Memory B cell (primary cell): Measurements from ENCODE around the gene RPS6KA3.

Experiments used
- ATAC-seq: fragments of 150-1000 bp; cut with Tn5 transposase; 2 replicates; pipeline ENCODE4 v1.10.0; 2021; ENCODE audit warnings: low read depth, mild to moderate bottlenecking, moderate library complexity
- DNase-seq, 2 donors: peaks; one replicate each; pipeline ENCODE4 v3.0.0; 2022; ENCODE audit warnings: low spot score in 2 of 2
- H3K27ac Mint-ChIP-seq: one replicate; pipeline ENCODE4 v1.8.0; 2022; ENCODE audit warnings: mild to moderate bottlenecking, moderate library complexity, mixed read lengths
- H3K27me3 Mint-ChIP-seq: one replicate; pipeline ENCODE4 v1.8.0; 2022; ENCODE audit warnings: mixed read lengths
- H3K36me3 Mint-ChIP-seq: one replicate; pipeline ENCODE4 v1.8.0; 2022; ENCODE audit warnings: mild to moderate bottlenecking, mixed read lengths
- H3K4me1 Mint-ChIP-seq: one replicate; pipeline ENCODE4 v1.8.0; 2022; ENCODE audit warnings: mixed read lengths
- H3K4me3 Mint-ChIP-seq: one replicate; pipeline ENCODE4 v1.8.0; 2022; ENCODE audit warnings: mild to moderate bottlenecking, moderate library complexity, mixed read lengths
- H3K9me3 Mint-ChIP-seq: one replicate; pipeline ENCODE4 v1.8.0; 2022; ENCODE audit warnings: mixed read lengths

Gene RPS6KA3

GRCh38 chrX:20221902-20222301 lies 44.8 kb downstream of the RPS6KA3 start:
- Mint-ChIP-seq H3K27ac (no peak overlapping the region), H3K36me3 (peaks cover 5% of the 10 kb centered on the region)
- no peak for ATAC-seq

GRCh38 chrX:20218836-20219505 lies 47.7 kb downstream of the RPS6KA3 start:
- ATAC-seq (no peak), DNase-seq (no peak)
- no peak overlapping the region for H3K4me3 Mint-ChIP-seq
- H3K27me3 Mint-ChIP-seq: no peaks in the 10 kb centered on the region
- H3K9me3 Mint-ChIP-seq: no peaks in the 10 kb centered on the region
- H3K4me1 Mint-ChIP-seq: peaks cover 5% of the 10 kb centered on the region
- H3K36me3 Mint-ChIP-seq: peaks cover 9% of the 10 kb centered on the region
- no peak overlapping the region for H3K27ac Mint-ChIP-seq

More at GRCh38 chrX:20221902-20222301, 44.8 kb downstream of the RPS6KA3 start:
- H3K9me3 Mint-ChIP-seq: no peaks in the 10 kb centered on the region
- DNase-seq: no peak
- peaks cover 9% of the 10 kb centered on the region for H3K4me1 Mint-ChIP-seq
- H3K27me3 Mint-ChIP-seq: no peaks in the 10 kb centered on the region
- H3K4me3 Mint-ChIP-seq: no peak overlapping the region

GRCh38 chrX:20217906-20218305 lies 48.8 kb downstream of the RPS6KA3 start:
- DNase-seq (no peak), ATAC-seq (no peak)
- H3K27me3 Mint-ChIP-seq: no peaks in the 10 kb centered on the region
- no peaks in the 10 kb centered on the region for H3K9me3 Mint-ChIP-seq
- H3K4me1 Mint-ChIP-seq: peaks cover 2% of the 10 kb centered on the region
- no peak overlapping the region for H3K4me3 Mint-ChIP-seq
- no peak overlapping the region for H3K27ac Mint-ChIP-seq
- peaks cover 8% of the 10 kb centered on the region for H3K36me3 Mint-ChIP-seq

GRCh38 chrX:20217271-20217670 lies 49.4 kb downstream of the RPS6KA3 start:
- peaks cover 2% of the 10 kb centered on the region for H3K4me1 Mint-ChIP-seq
- no peaks in the 10 kb centered on the region for H3K9me3 Mint-ChIP-seq
- no peak for ATAC-seq
- H3K4me3 Mint-ChIP-seq: no peak overlapping the region
- no peaks in the 10 kb centered on the region for H3K27me3 Mint-ChIP-seq
- H3K36me3 Mint-ChIP-seq: peaks cover 8% of the 10 kb centered on the region
- no peak overlapping the region for H3K27ac Mint-ChIP-seq
- DNase-seq: no peak

GRCh38 chrX:20215565-20215964 lies 51.1 kb downstream of the RPS6KA3 start:
- no peak overlapping the region for H3K27ac Mint-ChIP-seq
- H3K36me3 Mint-ChIP-seq: peaks cover 6% of the 10 kb centered on the region
- H3K27me3 Mint-ChIP-seq: no peaks in the 10 kb centered on the region
- no peak for DNase-seq
- H3K4me3 Mint-ChIP-seq: no peak overlapping the region
- no peak for ATAC-seq
- H3K4me1 Mint-ChIP-seq: peaks cover 2% of the 10 kb centered on the region
- no peaks in the 10 kb centered on the region for H3K9me3 Mint-ChIP-seq

GRCh38 chrX:20212486-20213089 lies 54.1 kb downstream of the RPS6KA3 start:
- H3K4me3 Mint-ChIP-seq: no peak overlapping the region
- H3K9me3 Mint-ChIP-seq: no peaks in the 10 kb centered on the region
- ATAC-seq (no peak), DNase-seq (no peak)
- H3K27me3 Mint-ChIP-seq: no peaks in the 10 kb centered on the region
- no peak overlapping the region for H3K27ac Mint-ChIP-seq
- peaks cover 2% of the 10 kb centered on the region for H3K4me1 Mint-ChIP-seq
- H3K36me3 Mint-ChIP-seq: peaks cover 8% of the 10 kb centered on the region

- Mint-ChIP-seq H3K27me3 (no peaks in the 10 kb centered on the region), H3K4me1 (peaks cover 10% of the 10 kb centered on the region), H3K9me3 (no peaks in the 10 kb centered on the region), H3K4me3 (no peak overlapping the region), H3K27ac (no peak overlapping the region), H3K36me3 (peaks cover 14% of the 10 kb centered on the region)
- DNase-seq (no peak), ATAC-seq (no peak)
Observed at GRCh38 chrX:20211261-20211786, 55.4 kb downstream of the RPS6KA3 start.

GRCh38 chrX:20205927-20206708 lies 60.6 kb downstream of the RPS6KA3 start:
- Mint-ChIP-seq H3K36me3 (peaks cover 15% of the 10 kb centered on the region), H3K9me3 (no peaks in the 10 kb centered on the region), H3K4me3 (no peak overlapping the region), H3K4me1 (peaks cover 10% of the 10 kb centered on the region), H3K27ac (no peak overlapping the region), H3K27me3 (no peaks in the 10 kb centered on the region)
- no peak for DNase-seq
- no peak for ATAC-seq

GRCh38 chrX:20204351-20204750 lies 62.4 kb downstream of the RPS6KA3 start:
- no peak overlapping the region for H3K4me3 Mint-ChIP-seq
- no peaks in the 10 kb centered on the region for H3K27me3 Mint-ChIP-seq
- DNase-seq (no peak), ATAC-seq (no peak)
- H3K27ac Mint-ChIP-seq: no peak overlapping the region
- H3K36me3 Mint-ChIP-seq: peaks cover 19% of the 10 kb centered on the region
- no peaks in the 10 kb centered on the region for H3K9me3 Mint-ChIP-seq
- peaks cover 10% of the 10 kb centered on the region for H3K4me1 Mint-ChIP-seq

GRCh38 chrX:20197641-20198210 lies 69.0 kb downstream of the RPS6KA3 start:
- H3K4me1 Mint-ChIP-seq: peaks cover 3% of the 10 kb centered on the region
- DNase-seq (no peak), ATAC-seq (no peak)
- H3K4me3 Mint-ChIP-seq: no peak overlapping the region
- peaks cover 17% of the 10 kb centered on the region for H3K36me3 Mint-ChIP-seq
- H3K27ac Mint-ChIP-seq: no peak overlapping the region
- no peaks in the 10 kb centered on the region for H3K9me3 Mint-ChIP-seq
- H3K27me3 Mint-ChIP-seq: no peaks in the 10 kb centered on the region

GRCh38 chrX:20189171-20189570 lies 77.5 kb downstream of the RPS6KA3 start:
- no peaks in the 10 kb centered on the region for H3K4me1 Mint-ChIP-seq
- H3K27me3 Mint-ChIP-seq: no peaks in the 10 kb centered on the region
- DNase-seq: no peak
- H3K4me3 Mint-ChIP-seq: no peak overlapping the region
- peak overlapping the region; percentile 22 for H3K27ac Mint-ChIP-seq
- no peaks in the 10 kb centered on the region for H3K9me3 Mint-ChIP-seq
- peaks cover 11% of the 10 kb centered on the region for H3K36me3 Mint-ChIP-seq
- ATAC-seq: no peak

- H3K4me3 Mint-ChIP-seq: no peak overlapping the region
- H3K9me3 Mint-ChIP-seq: no peaks in the 10 kb centered on the region
- no peaks in the 10 kb centered on the region for H3K4me1 Mint-ChIP-seq
- no peaks in the 10 kb centered on the region for H3K27me3 Mint-ChIP-seq
- DNase-seq: no peak
- peak overlapping the region; percentile 91 for H3K27ac Mint-ChIP-seq
- no peak for ATAC-seq
- peaks cover 16% of the 10 kb centered on the region for H3K36me3 Mint-ChIP-seq
Observed at GRCh38 chrX:20181598-20182329, 84.9 kb downstream of the RPS6KA3 start.

GRCh38 chrX:20177093-20177492 lies 89.6 kb downstream of the RPS6KA3 start:
- Mint-ChIP-seq H3K4me3 (no peak overlapping the region), H3K36me3 (peaks cover 16% of the 10 kb centered on the region), H3K27me3 (no peaks in the 10 kb centered on the region), H3K4me1 (no peaks in the 10 kb centered on the region), H3K27ac (no peak overlapping the region), H3K9me3 (no peaks in the 10 kb centered on the region)
- ATAC-seq: no peak
- no peak for DNase-seq
